ENCODE results near the gene BCAN.

GRCh38 chr1:156676820-156677615, 35.1 kb downstream of the BCAN start, which contains the start of gene NES:
- TF ChIP-seq REST (IDR thresholded peaks at IDR 0.05; ENCODE audit: insufficient read depth in 1 of 2, low read depth in 2 of 2, low read length in 2 of 2) (0 out of 4 replicates have a peak, but pooled peaks of 1 of the 2 experiments have one; percentile 18), POLR2AphosphoS5 (IDR thresholded peaks at IDR 0.05; ENCODE audit: low read depth, low read length) (peak; percentile 85), SIN3A (IDR thresholded peaks at IDR 0.05; ENCODE audit: borderline replicate concordance, insufficient read depth, low read length) (no peak), TAF1 (IDR thresholded peaks at IDR 0.05; ENCODE audit: borderline replicate concordance, insufficient read depth, low read length) (0 out of 2 replicates have a peak, but pooled peaks have one; percentile 45), FOXP2 (optimal IDR thresholded peaks at IDR 0.05; ENCODE audit: borderline replicate concordance, extremely low read depth, extremely low read length, insufficient read depth) (no peak)
